WTC11 (cell line): ENCODE results near the gene TBL1XR1. TPM values are rescaled to one million over a fixed set of nuclear protein-coding genes. Genes with fewer than 3 reads are reported as not detected.

Source experiments
- ATAC-seq: fragments of 200-7000 bp; cut with Tn5 transposase; 2 replicates; pipeline ENCODE4 v1.10.0; 2021; ENCODE audit warnings: mild to moderate bottlenecking, moderate library complexity
- CTCF ChIA-PET: fragments of 300-600 bp; sonication (Branson Sonifier 250); formaldehyde crosslinking; loops from one replicate; lab custom pipeline; 2021; ENCODE audit warnings: antibody characterized with exemption; lab: Charles Lee
- POLR2A ChIA-PET: fragments of 350-600 bp; sonication (Branson Sonifier 250); formaldehyde crosslinking; loops from one replicate; lab custom pipeline; 2021; ENCODE audit warnings: antibody characterized with exemption; lab: Charles Lee
- DNase-seq: peaks from one replicate; pipeline ENCODE4 v3.0.0; 2021; ENCODE audit warnings: low spot score
- H3K27ac Mint-ChIP-seq: 2 replicates; pipeline ENCODE4 v1.8.0; 2021; ENCODE audit warnings: mixed read lengths
- H3K27me3 Mint-ChIP-seq: 2 replicates; pipeline ENCODE4 v1.8.0; 2021; ENCODE audit warnings: low read depth, mild to moderate bottlenecking, moderate library complexity, mixed read lengths
- H3K36me3 Mint-ChIP-seq: 2 replicates; pipeline ENCODE4 v1.8.0; 2021; ENCODE audit warnings: mixed read lengths
- H3K4me1 Mint-ChIP-seq: 2 replicates; pipeline ENCODE4 v1.8.0; 2022; ENCODE audit warnings: mixed read lengths
- H3K4me3 Mint-ChIP-seq: 2 replicates; pipeline ENCODE4 v1.8.0; 2021; ENCODE audit warnings: mild to moderate bottlenecking, moderate library complexity, mixed read lengths
- H3K9me3 Mint-ChIP-seq: 2 replicates; pipeline ENCODE4 v1.8.0; 2021; ENCODE audit warnings: mixed read lengths
- ERG ChIP-seq: fragments of 250-450 bp; sonication (Bioruptor Pico); IDR thresholded peaks from 2 replicates; pipeline ENCODE4 v1.8.0; 2021; ENCODE audit warnings: mild to moderate bottlenecking
- ESRRA ChIP-seq: sonication (generic); formaldehyde crosslinking; IDR thresholded peaks from 2 replicates; pipeline ENCODE4 v1.8.1; 2022; ENCODE audit warnings: mild to moderate bottlenecking, missing genetic modification reagents, borderline replicate concordance
- HMGA2 ChIP-seq: fragments of 250-450 bp; sonication (Bioruptor Pico); IDR thresholded peaks from 2 replicates; pipeline ENCODE4 v1.4.0; 2021; ENCODE audit warnings: mild to moderate bottlenecking, moderate library complexity
- PREB ChIP-seq: sonication (generic); formaldehyde crosslinking; IDR thresholded peaks from 2 replicates; pipeline ENCODE4 v1.8.1; 2022; ENCODE audit warnings: mild to moderate bottlenecking, missing genetic modification reagents, moderate library complexity, borderline replicate concordance
- SMAD3 ChIP-seq: sonication (generic); formaldehyde crosslinking; IDR thresholded peaks from 2 replicates; pipeline ENCODE4 v1.8.0; 2022; ENCODE audit warnings: missing genetic modification reagents, mild to moderate bottlenecking, borderline replicate concordance
- SP1 ChIP-seq: sonication (generic); formaldehyde crosslinking; conservative IDR thresholded peaks from 2 replicates; pipeline ENCODE4 v1.8.1; 2022; ENCODE audit warnings: missing genetic modification reagents
- TCF7 ChIP-seq: sonication (generic); formaldehyde crosslinking; IDR thresholded peaks from 2 replicates; pipeline ENCODE4 v1.8.0; 2022; ENCODE audit warnings: mild to moderate bottlenecking, low read depth, missing genetic modification reagents, moderate library complexity
- TEAD4 ChIP-seq: sonication (generic); formaldehyde crosslinking; IDR thresholded peaks from 2 replicates; pipeline ENCODE4 v1.8.0; 2022; ENCODE audit warnings: mild to moderate bottlenecking, missing genetic modification reagents
- ZNF138 ChIP-seq: sonication (generic); formaldehyde crosslinking; conservative IDR thresholded peaks from 2 replicates; pipeline ENCODE4 v1.8.1; 2022; ENCODE audit warnings: mild to moderate bottlenecking, moderate library complexity, missing genetic modification reagents
- ZNF263 ChIP-seq: sonication (generic); formaldehyde crosslinking; IDR thresholded peaks from 2 replicates; pipeline ENCODE4 v1.8.1; 2022; ENCODE audit warnings: low read depth, mild to moderate bottlenecking, moderate library complexity, missing genetic modification reagents
- ZNF425 ChIP-seq: fragments of 250-450 bp; sonication (Bioruptor Pico); conservative IDR thresholded peaks from 2 replicates; pipeline ENCODE4 v1.9.0; 2021; ENCODE audit warnings: mild to moderate bottlenecking
- total RNA-seq: library from RNA; stranded (reverse); gene quantifications from 3 replicates; pipeline ENCODE4 v1.2.3, GENCODE V29; 2021
- TF ChIP-seq, protein P1 (sequence below): sonication (generic); formaldehyde crosslinking; IDR thresholded peaks from 2 replicates; pipeline ENCODE4 v1.8.0; 2022; ENCODE audit warnings: mild to moderate bottlenecking, missing genetic modification reagents
- TF ChIP-seq, protein P2 (sequence below): fragments of 250-450 bp; sonication (Bioruptor Pico); IDR thresholded peaks from 2 replicates; pipeline ENCODE4 v1.9.0; 2021; ENCODE audit warnings: mild to moderate bottlenecking
- TF ChIP-seq, protein P3 (sequence below): sonication (generic); formaldehyde crosslinking; IDR thresholded peaks from 2 replicates; pipeline ENCODE4 v1.8.1; 2022; ENCODE audit warnings: low read depth, mild to moderate bottlenecking, moderate library complexity, missing genetic modification reagents, borderline replicate concordance
- TF ChIP-seq, protein P4 (sequence below): sonication (generic); formaldehyde crosslinking; IDR thresholded peaks from 2 replicates; pipeline ENCODE4 v1.8.1; 2023; ENCODE audit warnings: mild to moderate bottlenecking, missing genetic modification reagents

Gene TBL1XR1
- total RNA-seq, 1 experiment from 2014 or later: 148 TPM

GRCh38 chr3:177229791-177230190 lies 32.5 kb upstream of the TBL1XR1 start:
- POLR2A ChIA-PET: no interaction called here
- CTCF ChIA-PET: no interaction called here
- Mint-ChIP-seq H3K4me3 (no peak overlapping the region), H3K36me3 (peaks cover 18% of the 10 kb centered on the region), H3K9me3 (peaks cover 23% of the 10 kb centered on the region), H3K27ac (no peak overlapping the region), H3K27me3 (peaks cover 3% of the 10 kb centered on the region; the same call in 1 of the 2 replicates), H3K4me1 (no peaks in the 10 kb centered on the region)
- no peak for DNase-seq
- no peak for ATAC-seq
- no peak for TF ChIP-seq HMGA2 (CRISPR knock-in tag)
- no peak for TF ChIP-seq ESRRA (CRISPR knock-in tag)
- TF ChIP-seq, protein P1, sequence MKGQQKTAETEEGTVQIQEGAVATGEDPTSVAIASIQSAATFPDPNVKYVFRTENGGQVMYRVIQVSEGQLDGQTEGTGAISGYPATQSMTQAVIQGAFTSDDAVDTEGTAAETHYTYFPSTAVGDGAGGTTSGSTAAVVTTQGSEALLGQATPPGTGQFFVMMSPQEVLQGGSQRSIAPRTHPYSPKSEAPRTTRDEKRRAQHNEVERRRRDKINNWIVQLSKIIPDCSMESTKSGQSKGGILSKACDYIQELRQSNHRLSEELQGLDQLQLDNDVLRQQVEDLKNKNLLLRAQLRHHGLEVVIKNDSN (CRISPR knock-in tag): no peak
- TF ChIP-seq, protein P2, sequence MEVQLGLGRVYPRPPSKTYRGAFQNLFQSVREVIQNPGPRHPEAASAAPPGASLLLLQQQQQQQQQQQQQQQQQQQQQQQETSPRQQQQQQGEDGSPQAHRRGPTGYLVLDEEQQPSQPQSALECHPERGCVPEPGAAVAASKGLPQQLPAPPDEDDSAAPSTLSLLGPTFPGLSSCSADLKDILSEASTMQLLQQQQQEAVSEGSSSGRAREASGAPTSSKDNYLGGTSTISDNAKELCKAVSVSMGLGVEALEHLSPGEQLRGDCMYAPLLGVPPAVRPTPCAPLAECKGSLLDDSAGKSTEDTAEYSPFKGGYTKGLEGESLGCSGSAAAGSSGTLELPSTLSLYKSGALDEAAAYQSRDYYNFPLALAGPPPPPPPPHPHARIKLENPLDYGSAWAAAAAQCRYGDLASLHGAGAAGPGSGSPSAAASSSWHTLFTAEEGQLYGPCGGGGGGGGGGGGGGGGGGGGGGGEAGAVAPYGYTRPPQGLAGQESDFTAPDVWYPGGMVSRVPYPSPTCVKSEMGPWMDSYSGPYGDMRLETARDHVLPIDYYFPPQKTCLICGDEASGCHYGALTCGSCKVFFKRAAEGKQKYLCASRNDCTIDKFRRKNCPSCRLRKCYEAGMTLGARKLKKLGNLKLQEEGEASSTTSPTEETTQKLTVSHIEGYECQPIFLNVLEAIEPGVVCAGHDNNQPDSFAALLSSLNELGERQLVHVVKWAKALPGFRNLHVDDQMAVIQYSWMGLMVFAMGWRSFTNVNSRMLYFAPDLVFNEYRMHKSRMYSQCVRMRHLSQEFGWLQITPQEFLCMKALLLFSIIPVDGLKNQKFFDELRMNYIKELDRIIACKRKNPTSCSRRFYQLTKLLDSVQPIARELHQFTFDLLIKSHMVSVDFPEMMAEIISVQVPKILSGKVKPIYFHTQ (CRISPR knock-in tag): no peak
- no peak for TF ChIP-seq ERG (CRISPR knock-in tag)
- TF ChIP-seq, protein P3, sequence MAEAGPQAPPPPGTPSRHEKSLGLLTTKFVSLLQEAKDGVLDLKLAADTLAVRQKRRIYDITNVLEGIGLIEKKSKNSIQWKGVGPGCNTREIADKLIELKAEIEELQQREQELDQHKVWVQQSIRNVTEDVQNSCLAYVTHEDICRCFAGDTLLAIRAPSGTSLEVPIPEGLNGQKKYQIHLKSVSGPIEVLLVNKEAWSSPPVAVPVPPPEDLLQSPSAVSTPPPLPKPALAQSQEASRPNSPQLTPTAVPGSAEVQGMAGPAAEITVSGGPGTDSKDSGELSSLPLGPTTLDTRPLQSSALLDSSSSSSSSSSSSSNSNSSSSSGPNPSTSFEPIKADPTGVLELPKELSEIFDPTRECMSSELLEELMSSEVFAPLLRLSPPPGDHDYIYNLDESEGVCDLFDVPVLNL (CRISPR knock-in tag): no peak
- no peak for TF ChIP-seq ZNF263 (CRISPR knock-in tag)
- TF ChIP-seq TCF7: no peak
- no peak for TF ChIP-seq TEAD4 (CRISPR knock-in tag)
- TF ChIP-seq ZNF138 (CRISPR knock-in tag): no peak

GRCh38 chr3:177228601-177229190 lies 31.4 kb upstream of the TBL1XR1 start:
- Mint-ChIP-seq H3K27ac (no peak overlapping the region), H3K27me3 (peaks cover 3% of the 10 kb centered on the region; the same call in 1 of the 2 replicates), H3K4me3 (no peak overlapping the region), H3K4me1 (no peaks in the 10 kb centered on the region), H3K9me3 (peaks cover 23% of the 10 kb centered on the region)
- DNase-seq (no peak), ATAC-seq (no peak)
- CTCF ChIA-PET: no interaction called here
- POLR2A ChIA-PET: no interaction called here
- no peak for TF ChIP-seq SP1 (CRISPR knock-in tag)
- no peak for TF ChIP-seq ZNF425
- TF ChIP-seq SMAD3 (CRISPR knock-in tag): no peak
- TF ChIP-seq, protein P4, sequence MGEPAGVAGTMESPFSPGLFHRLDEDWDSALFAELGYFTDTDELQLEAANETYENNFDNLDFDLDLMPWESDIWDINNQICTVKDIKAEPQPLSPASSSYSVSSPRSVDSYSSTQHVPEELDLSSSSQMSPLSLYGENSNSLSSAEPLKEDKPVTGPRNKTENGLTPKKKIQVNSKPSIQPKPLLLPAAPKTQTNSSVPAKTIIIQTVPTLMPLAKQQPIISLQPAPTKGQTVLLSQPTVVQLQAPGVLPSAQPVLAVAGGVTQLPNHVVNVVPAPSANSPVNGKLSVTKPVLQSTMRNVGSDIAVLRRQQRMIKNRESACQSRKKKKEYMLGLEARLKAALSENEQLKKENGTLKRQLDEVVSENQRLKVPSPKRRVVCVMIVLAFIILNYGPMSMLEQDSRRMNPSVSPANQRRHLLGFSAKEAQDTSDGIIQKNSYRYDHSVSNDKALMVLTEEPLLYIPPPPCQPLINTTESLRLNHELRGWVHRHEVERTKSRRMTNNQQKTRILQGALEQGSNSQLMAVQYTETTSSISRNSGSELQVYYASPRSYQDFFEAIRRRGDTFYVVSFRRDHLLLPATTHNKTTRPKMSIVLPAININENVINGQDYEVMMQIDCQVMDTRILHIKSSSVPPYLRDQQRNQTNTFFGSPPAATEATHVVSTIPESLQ (CRISPR knock-in tag): no peak
- no peak for TF ChIP-seq PREB (CRISPR knock-in tag)
- TF ChIP-seq, all 79 proteins: peak for 0
- peaks cover 18% of the 10 kb centered on the region for H3K36me3 Mint-ChIP-seq
